Lower lobe of right lung (tissue), 2 donors: ENCODE results near the gene RAB7B. TPM values are rescaled to one million over a fixed set of nuclear protein-coding genes. Genes with fewer than 3 reads are reported as not detected.

Experiments used
- ATAC-seq, 2 donors: fragments of 200-7000 bp; cut with Tn5 transposase; one replicate each; pipeline ENCODE4 v1.9.1; 2020 to 2022; ENCODE audit warnings: mild to moderate bottlenecking in 2 of 2, moderate library complexity in 2 of 2
- DNase-seq: peaks from one replicate; pipeline ENCODE4 v3.0.0-alpha.2; 2020
- H3K27ac ChIP-seq: fragments of 200-600 bp; one replicate; pipeline ENCODE4 v1.8.0; 2022
- H3K27me3 ChIP-seq: fragments of 200-600 bp; one replicate; pipeline ENCODE4 v1.8.0; 2022; ENCODE audit warnings: low read depth
- H3K36me3 ChIP-seq: fragments of 200-600 bp; one replicate; pipeline ENCODE4 v1.8.0; 2022; ENCODE audit warnings: mild to moderate bottlenecking
- H3K4me1 ChIP-seq: fragments of 200-600 bp; one replicate; pipeline ENCODE4 v1.8.0; 2022
- H3K4me3 ChIP-seq: fragments of 200-600 bp; one replicate; pipeline ENCODE4 v1.8.0; 2022; ENCODE audit warnings: mild to moderate bottlenecking
- H3K9me3 ChIP-seq: fragments of 200-600 bp; one replicate; pipeline ENCODE4 v1.8.0; 2022
- CTCF ChIP-seq: fragments of 200-600 bp; IDR thresholded peaks from one replicate; pipeline ENCODE4 v1.8.0; 2022; ENCODE audit warnings: antibody characterized with exemption, mild to moderate bottlenecking
- intact Hi-C: fragments of 100-400 bp; cut with DNase I; formaldehyde crosslinking; loops from one replicate; pipeline ENCODE4 v1.11.0; 2022
- total RNA-seq: library from RNA; stranded (reverse); fragmentation: NEBNext Ultra II Directional; extraction: Animal tissue kit (Norgen Biotek cat#: 25700); gene quantifications from one replicate; pipeline ENCODE4 v1.2.1, GENCODE V29; 2021
- donor health status: DM: no; HTN: yes; CAD: no; lungs with severe emphysema.

RAB7B gene
- total RNA-seq, 1 donor from 2014 or later = 9.1 TPM

DNA sequence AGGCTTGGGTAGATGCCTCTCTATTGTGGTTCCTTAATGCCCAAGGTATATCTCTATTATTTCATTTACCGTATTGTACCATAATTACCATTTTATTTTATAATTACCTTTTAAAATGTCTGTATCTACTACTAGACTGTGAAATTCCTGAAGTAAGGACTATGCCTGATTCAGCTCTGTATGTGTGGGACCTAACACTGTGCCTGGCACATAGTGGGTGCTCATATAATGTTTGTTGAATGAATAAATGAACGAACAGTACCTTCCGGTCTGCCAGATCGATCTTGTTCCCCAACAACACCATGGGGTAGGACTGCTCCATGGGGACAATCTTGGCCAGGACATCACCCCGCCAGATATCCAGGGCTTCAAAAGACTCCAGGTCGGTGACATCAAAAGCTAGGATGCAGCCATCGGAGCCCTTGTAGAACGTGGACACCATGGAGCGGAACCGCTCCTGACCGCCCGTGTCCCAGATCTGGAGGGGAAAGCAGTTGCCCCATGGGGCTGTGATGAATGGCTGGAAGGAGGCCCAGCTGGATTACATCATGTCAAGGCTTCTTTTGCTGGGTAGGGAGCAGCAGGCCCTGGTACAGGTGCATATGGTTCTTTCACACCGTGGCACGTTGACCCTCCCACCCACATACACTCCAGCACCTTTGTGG is 10.8 kb downstream of the RAB7B start:
- H3K36me3 ChIP-seq = peaks cover 26% of the 10 kb centered on the region
- DNase-seq = no peak
- intact Hi-C loops = no loop called here
- H3K4me1 ChIP-seq = no peaks in the 10 kb centered on the region
- H3K9me3 ChIP-seq = no peaks in the 10 kb centered on the region
- TF ChIP-seq CTCF = no peak
- no peaks in the 10 kb centered on the region for H3K27me3 ChIP-seq
- H3K4me3 ChIP-seq = no peak overlapping the region
- no peak for ATAC-seq
- no peak overlapping the region for H3K27ac ChIP-seq

DNA sequence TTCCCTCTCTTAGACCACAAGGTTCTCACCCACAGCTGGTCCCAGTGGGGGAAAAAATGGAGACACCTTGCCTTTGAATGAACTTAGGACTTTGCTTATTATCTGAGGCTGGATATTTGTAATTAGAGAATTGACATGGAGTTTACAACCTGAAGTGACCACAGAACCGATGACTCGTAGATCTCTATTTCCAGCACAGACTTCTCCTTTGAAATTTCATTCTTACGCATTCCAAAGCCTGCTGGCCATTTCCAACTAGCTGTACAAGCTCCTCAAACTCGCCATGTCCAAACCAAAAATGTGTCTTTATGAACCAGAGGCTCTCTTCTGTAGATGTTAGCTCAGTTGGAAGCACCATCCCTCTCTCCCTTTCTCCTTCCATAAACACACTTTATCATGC is 12.0 kb downstream of the RAB7B start:
- peaks cover 26% of the 10 kb centered on the region for H3K36me3 ChIP-seq
- intact Hi-C loops = no loop called here
- DNase-seq (no peak), ATAC-seq (no peak)
- H3K27me3 ChIP-seq = no peaks in the 10 kb centered on the region
- H3K4me3 ChIP-seq = no peak overlapping the region
- H3K27ac ChIP-seq = no peak overlapping the region
- H3K4me1 ChIP-seq = peaks cover 6% of the 10 kb centered on the region
- H3K9me3 ChIP-seq = no peaks in the 10 kb centered on the region
- no peak for TF ChIP-seq CTCF

GRCh38 chr1:205990226-205990625 is 13.0 kb downstream of the RAB7B start:
- Histone ChIP-seq H3K27me3 (no peaks in the 10 kb centered on the region), H3K9me3 (no peaks in the 10 kb centered on the region), H3K4me3 (no peak overlapping the region), H3K4me1 (peaks cover 6% of the 10 kb centered on the region), H3K36me3 (peaks cover 26% of the 10 kb centered on the region), H3K27ac (no peak overlapping the region)
- intact Hi-C loops = no loop called here
- TF ChIP-seq CTCF = no peak
- no peak for ATAC-seq
- no peak for DNase-seq

- H3K27me3 ChIP-seq = no peaks in the 10 kb centered on the region
- H3K9me3 ChIP-seq = no peaks in the 10 kb centered on the region
- DNase-seq (no peak), ATAC-seq (no peak)
- no peak overlapping the region for H3K27ac ChIP-seq
- intact Hi-C loops = no loop called here
- no peak for TF ChIP-seq CTCF
- no peak overlapping the region for H3K4me3 ChIP-seq
- H3K4me1 ChIP-seq = peaks cover 6% of the 10 kb centered on the region
- peaks cover 26% of the 10 kb centered on the region for H3K36me3 ChIP-seq
Observed at GRCh38 chr1:205989786-205990185, 13.4 kb downstream of the RAB7B start.

- intact Hi-C loops = no loop called here
- no peak for TF ChIP-seq CTCF
- DNase-seq (no peak), ATAC-seq (peak in 1 of 2 donors; percentile 3)
- Histone ChIP-seq H3K9me3 (no peaks in the 10 kb centered on the region), H3K27ac (no peak overlapping the region), H3K4me3 (no peak overlapping the region), H3K4me1 (peaks cover 14% of the 10 kb centered on the region), H3K36me3 (peaks cover 25% of the 10 kb centered on the region), H3K27me3 (no peaks in the 10 kb centered on the region)
Observed at GRCh38 chr1:205988585-205988995, 14.6 kb downstream of the RAB7B start.
